AG09319 (cell line): ENCODE measurements around the gene GBA2.

ENCODE experiments used
- DNase-seq: peaks from one replicate; pipeline ENCODE4 v3.0.0-alpha.2; 2010; ENCODE audit warnings: low read depth; ENCODE audit errors: extremely low read depth
- TF ChIP-seq, protein P1 (sequence below): IDR thresholded peaks from 2 replicates; pipeline ENCODE4 v1.5.1; 2011; ENCODE audit warnings: low read depth, mild to moderate bottlenecking, inconsistent platforms, low read length, moderate library complexity

The GBA2 gene

DNA sequence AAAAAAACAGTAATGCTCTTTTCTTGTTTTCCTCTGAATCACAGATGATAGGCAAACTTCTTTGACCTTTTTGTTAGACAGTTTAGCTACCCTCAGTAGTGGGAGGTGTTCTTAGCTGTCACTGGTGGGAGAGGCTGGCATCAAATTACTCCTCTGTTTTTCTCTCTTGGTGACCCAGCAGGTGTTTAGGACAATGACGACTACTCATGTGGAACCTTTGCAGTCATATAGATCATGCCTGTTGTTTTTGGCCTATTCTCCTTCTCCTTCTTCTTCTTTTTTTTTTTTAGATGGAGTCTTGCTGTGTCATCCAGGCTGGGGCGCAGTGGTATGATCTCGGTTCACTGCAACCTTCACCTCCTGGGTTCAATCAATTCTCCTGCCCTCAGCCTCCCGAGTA lies 27.0 kb upstream of the GBA2 start:
- TF ChIP-seq, protein P1, sequence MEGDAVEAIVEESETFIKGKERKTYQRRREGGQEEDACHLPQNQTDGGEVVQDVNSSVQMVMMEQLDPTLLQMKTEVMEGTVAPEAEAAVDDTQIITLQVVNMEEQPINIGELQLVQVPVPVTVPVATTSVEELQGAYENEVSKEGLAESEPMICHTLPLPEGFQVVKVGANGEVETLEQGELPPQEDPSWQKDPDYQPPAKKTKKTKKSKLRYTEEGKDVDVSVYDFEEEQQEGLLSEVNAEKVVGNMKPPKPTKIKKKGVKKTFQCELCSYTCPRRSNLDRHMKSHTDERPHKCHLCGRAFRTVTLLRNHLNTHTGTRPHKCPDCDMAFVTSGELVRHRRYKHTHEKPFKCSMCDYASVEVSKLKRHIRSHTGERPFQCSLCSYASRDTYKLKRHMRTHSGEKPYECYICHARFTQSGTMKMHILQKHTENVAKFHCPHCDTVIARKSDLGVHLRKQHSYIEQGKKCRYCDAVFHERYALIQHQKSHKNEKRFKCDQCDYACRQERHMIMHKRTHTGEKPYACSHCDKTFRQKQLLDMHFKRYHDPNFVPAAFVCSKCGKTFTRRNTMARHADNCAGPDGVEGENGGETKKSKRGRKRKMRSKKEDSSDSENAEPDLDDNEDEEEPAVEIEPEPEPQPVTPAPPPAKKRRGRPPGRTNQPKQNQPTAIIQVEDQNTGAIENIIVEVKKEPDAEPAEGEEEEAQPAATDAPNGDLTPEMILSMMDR: no peak
- no peak for DNase-seq

DNA sequence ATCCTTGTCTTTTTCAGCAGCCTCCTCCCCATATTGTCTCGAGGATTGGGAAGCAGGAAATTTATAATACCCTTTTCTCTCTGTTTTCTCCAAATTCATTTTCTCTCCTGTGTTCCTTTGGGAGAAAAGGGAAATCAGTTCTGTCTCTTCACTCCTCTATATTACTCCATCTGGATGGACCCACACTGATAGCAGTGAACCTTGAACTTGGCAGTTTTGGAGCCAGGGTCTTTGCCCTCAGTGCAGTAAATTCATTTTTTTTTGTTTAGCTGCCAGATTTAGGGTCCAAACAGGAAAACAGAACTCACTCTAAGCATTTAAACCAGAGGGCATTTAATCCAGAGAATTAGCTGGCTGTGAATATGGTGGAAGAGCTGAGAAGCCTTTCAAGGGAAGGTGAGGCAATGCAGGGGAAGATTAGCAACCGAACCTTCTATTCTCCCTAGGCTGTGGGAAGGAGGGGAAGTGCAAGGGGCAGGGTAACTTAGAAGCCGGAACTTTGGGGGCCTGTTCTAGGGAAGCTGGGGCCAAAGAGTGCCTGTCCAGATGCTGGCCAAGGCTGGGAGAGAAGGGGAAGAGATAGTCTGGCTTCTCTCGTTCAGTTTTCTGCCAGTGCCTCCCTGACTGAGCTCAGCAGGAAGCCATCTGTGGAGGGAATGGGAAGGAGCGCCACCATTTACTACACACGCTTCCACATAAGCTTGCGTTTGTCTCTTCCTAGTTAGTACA lies 26.0 kb upstream of the GBA2 start:
- no peak for DNase-seq
- TF ChIP-seq, protein P1: no peak

GRCh38 chr9:35771943-35772342 lies 22.9 kb upstream of the GBA2 start:
- TF ChIP-seq, protein P1: no peak
- DNase-seq: no peak

DNA sequence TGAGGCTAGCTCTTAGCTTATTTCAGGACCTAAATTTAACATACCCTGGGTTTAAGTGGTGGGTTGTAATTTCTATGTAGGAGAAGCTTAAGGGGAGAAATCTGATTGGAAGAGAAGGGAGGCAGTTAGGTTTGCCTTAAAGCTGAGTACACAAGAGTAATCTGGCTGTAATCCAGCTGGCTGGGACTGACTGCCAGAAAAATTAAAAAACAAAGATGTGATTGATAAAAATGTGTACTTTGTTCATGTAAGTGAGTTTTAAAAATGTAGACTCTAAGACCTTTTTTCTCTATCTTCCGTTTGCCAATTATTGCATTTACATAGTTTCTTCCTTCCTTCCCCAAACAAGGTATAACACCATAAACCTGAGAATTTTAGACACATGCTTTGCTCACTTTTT lies 22.5 kb upstream of the GBA2 start:
- no peak for DNase-seq

GRCh38 chr9:35771075-35771433 lies 22.0 kb upstream of the GBA2 start:
- DNase-seq: no peak
- TF ChIP-seq, protein P1: no peak

More for the DNA sequence above, 22.5 kb upstream of the GBA2 start:
- TF ChIP-seq, protein P1: no peak

- DNase-seq: no peak
- TF ChIP-seq, protein P1: no peak
These were observed 20.7 kb upstream of the GBA2 start for GRCh38 chr9:35769763-35770162.

GRCh38 chr9:35767458-35767857 lies 18.4 kb upstream of the GBA2 start:
- DNase-seq: no peak
- TF ChIP-seq, protein P1: no peak
